ENCODE results near the gene MEMO1. TPM values are rescaled to one million over a fixed set of nuclear protein-coding genes. Genes with fewer than 3 reads are reported as not detected.

Gene MEMO1
- total and polyA plus RNA-seq, 9 of the 15 experiments (the other 6 are each of a cell fraction or from before 2014, with no cell fraction given) = 22.1 to 87.7 (median 61.2) TPM

DNA sequence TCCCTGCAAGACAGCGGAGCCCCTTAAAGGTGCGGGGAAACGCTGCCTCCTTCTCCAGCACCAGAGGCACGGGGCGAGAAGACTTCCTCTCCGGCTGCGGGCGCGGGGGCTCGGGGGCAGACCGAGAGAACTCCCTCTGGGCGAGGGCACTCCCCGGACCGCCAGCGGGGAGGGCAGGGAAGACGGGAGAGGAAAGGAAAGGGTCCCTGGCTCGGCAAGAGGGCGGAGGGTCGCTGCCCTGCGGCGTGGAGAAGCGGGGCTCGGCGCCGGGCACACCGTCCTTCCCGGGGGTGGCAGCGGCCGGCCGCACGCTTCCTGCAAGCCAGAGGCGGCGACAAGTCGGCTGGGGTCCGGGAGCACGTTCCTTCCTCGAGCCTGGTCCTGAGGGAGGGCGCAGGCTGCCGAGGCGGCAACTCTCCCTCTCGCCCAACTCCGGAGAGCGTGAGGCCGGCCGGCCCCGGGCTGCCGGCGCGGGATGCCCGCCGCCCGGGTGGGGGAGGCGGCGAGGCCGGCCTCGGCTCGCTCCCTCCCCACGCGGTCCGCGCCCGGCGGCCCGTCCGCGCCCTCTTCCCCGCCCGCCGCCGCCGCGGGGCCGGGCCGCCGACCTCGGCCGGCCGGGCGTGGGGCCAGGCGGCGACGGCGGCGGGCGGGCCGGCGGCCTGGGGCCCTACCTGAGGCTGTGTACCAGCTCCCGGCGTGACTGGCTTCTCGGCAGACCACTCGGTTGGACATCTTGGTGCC, 1.1 kb downstream of the MEMO1 start (continued):
- TF ChIP-seq, protein P1, sequence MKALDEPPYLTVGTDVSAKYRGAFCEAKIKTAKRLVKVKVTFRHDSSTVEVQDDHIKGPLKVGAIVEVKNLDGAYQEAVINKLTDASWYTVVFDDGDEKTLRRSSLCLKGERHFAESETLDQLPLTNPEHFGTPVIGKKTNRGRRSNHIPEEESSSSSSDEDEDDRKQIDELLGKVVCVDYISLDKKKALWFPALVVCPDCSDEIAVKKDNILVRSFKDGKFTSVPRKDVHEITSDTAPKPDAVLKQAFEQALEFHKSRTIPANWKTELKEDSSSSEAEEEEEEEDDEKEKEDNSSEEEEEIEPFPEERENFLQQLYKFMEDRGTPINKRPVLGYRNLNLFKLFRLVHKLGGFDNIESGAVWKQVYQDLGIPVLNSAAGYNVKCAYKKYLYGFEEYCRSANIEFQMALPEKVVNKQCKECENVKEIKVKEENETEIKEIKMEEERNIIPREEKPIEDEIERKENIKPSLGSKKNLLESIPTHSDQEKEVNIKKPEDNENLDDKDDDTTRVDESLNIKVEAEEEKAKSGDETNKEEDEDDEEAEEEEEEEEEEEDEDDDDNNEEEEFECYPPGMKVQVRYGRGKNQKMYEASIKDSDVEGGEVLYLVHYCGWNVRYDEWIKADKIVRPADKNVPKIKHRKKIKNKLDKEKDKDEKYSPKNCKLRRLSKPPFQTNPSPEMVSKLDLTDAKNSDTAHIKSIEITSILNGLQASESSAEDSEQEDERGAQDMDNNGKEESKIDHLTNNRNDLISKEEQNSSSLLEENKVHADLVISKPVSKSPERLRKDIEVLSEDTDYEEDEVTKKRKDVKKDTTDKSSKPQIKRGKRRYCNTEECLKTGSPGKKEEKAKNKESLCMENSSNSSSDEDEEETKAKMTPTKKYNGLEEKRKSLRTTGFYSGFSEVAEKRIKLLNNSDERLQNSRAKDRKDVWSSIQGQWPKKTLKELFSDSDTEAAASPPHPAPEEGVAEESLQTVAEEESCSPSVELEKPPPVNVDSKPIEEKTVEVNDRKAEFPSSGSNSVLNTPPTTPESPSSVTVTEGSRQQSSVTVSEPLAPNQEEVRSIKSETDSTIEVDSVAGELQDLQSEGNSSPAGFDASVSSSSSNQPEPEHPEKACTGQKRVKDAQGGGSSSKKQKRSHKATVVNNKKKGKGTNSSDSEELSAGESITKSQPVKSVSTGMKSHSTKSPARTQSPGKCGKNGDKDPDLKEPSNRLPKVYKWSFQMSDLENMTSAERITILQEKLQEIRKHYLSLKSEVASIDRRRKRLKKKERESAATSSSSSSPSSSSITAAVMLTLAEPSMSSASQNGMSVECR (CRISPR knock-in tag; IDR thresholded peaks at IDR 0.05) = peak; percentile 68
- TF ChIP-seq ATF4 (CRISPR knock-in tag; IDR thresholded peaks at IDR 0.05) = no peak
- no peak for TF ChIP-seq ELF1 (tag; IDR thresholded peaks at IDR 0.05)
- TF ChIP-seq PPARD (CRISPR knock-in tag; IDR thresholded peaks at IDR 0.05) = no peak
- TF ChIP-seq GABPB1 (CRISPR knock-in tag; IDR thresholded peaks at IDR 0.05) = peak; percentile 48; the same call in 1 of the 2 replicates
- peak; percentile 76 for TF ChIP-seq RBFOX2 (IDR thresholded peaks at IDR 0.05; ENCODE audit: low read depth, low read length)
- TF ChIP-seq YBX1 (IDR thresholded peaks at IDR 0.05) = no peak
- TF ChIP-seq ZBTB9 (CRISPR knock-in tag; IDR thresholded peaks at IDR 0.05) = 0 out of 2 replicates have a peak, but pooled peaks have one; percentile 19
- TF ChIP-seq BCOR (IDR thresholded peaks at IDR 0.05) = 0 out of 2 replicates have a peak, but pooled peaks have one; percentile 10
- TF ChIP-seq ELF4 (CRISPR knock-in tag; IDR thresholded peaks at IDR 0.05) = no peak
- no peak for TF ChIP-seq TAL1 (IDR thresholded peaks at IDR 0.05)
- TF ChIP-seq ZMIZ1 (IDR thresholded peaks at IDR 0.05; ENCODE audit: low read depth in 2 of 2, low read length in 2 of 2) = no peak
- TF ChIP-seq SMAD1 (IDR thresholded peaks at IDR 0.05; ENCODE audit: low read depth, low read length, partially characterized antibody) = no peak
- no peak for TF ChIP-seq E2F1 (CRISPR knock-in tag; IDR thresholded peaks at IDR 0.05)
- TF ChIP-seq POU5F1 (IDR thresholded peaks at IDR 0.05; ENCODE audit: borderline replicate concordance, low read depth, low read length, partially characterized antibody) = no peak
